HEK293T (cell line): ENCODE measurements around the gene RNF152.

Experiments used
- FOXK2 ChIP-seq: fragments of 450-650 bp; IDR thresholded peaks from 2 replicates; pipeline ENCODE4 v1.6.1; 2016; ENCODE audit warnings: mild to moderate bottlenecking
- HDGF ChIP-seq: fragments of 450-650 bp; IDR thresholded peaks from 2 replicates; pipeline ENCODE4 v1.6.1; 2017; ENCODE audit warnings: antibody characterized with exemption, borderline replicate concordance
- LEF1 ChIP-seq: fragments of 450-650 bp; IDR thresholded peaks from 2 replicates; pipeline ENCODE4 v1.6.1; 2017; ENCODE audit warnings: mild to moderate bottlenecking, borderline replicate concordance
- SUZ12 ChIP-seq: fragments of 450-650 bp; IDR thresholded peaks from 2 replicates; pipeline ENCODE4 v1.6.1; 2016; ENCODE audit warnings: mild to moderate bottlenecking

- no peak for TF ChIP-seq SUZ12
- TF ChIP-seq FOXK2 = no peak
- TF ChIP-seq HDGF = no peak
- no peak for TF ChIP-seq LEF1
Measured at GRCh38 chr18:61817086-61817485, 75.7 kb downstream of the RNF152 start.
